Measurements from ENCODE around the gene GALNT10. TPM values are rescaled to one million over a fixed set of nuclear protein-coding genes. Genes with fewer than 3 reads are reported as not detected.

Gene GALNT10
- polyA plus RNA-seq, 1 donor (not counting 4 experiments of a cell fraction or from before 2014, with no cell fraction given) = 17.9 TPM

- H2AFZ ChIP-seq (ENCODE audit: control insufficient read depth, low read length) = no peak overlapping the region
- no peaks in the 10 kb centered on the region for H3K9me3 ChIP-seq (ENCODE audit: control insufficient read depth, low read depth, low read length)
- TF ChIP-seq CTCF (optimal IDR thresholded peaks at IDR 0.05 in 1 of 3, IDR thresholded peaks at IDR 0.05 in 1 of 3, conservative IDR thresholded peaks at IDR 0.05 in 1 of 3; ENCODE audit: extremely low read depth in 1 of 3, insufficient read depth in 2 of 3, low read length in 3 of 3) (no peak), EZH2 (IDR thresholded peaks at IDR 0.05; ENCODE audit: low read length) (no peak)
- DNase-seq (ENCODE audit: low read depth, low spot score) (no peak), FAIRE-seq (no peak)
- H3K79me2 ChIP-seq (ENCODE audit: control insufficient read depth, insufficient read depth, low read length) = no peaks in the 10 kb centered on the region
- no peaks in the 10 kb centered on the region for H3K27me3 ChIP-seq (ENCODE audit: control insufficient read depth, extremely low read depth, insufficient read depth, low read length)
- no peak overlapping the region for H3K27ac ChIP-seq (ENCODE audit: control insufficient read depth, insufficient read depth, low read length)
- H3K4me3 ChIP-seq (ENCODE audit: control insufficient read depth in 2 of 3, extremely low read depth in 1 of 3, insufficient read depth in 2 of 3, low read depth in 1 of 3, low read length in 3 of 3) = no peak overlapping the region
- dilution Hi-C loops (cut with MboI; ENCODE audit: extremely low pct_ligation_motif_present, low sequenced_read_pairs) = no loop called here
- no peak overlapping the region for H3K4me2 ChIP-seq (ENCODE audit: control insufficient read depth, extremely low read depth, insufficient read depth, low read depth, low read length)
- H3K36me3 ChIP-seq (ENCODE audit: control insufficient read depth in 2 of 2, extremely low read depth in 1 of 2, insufficient read depth in 2 of 2, low read length in 2 of 2) = peaks cover 0 to 3% of the 10 kb centered on the region in 2 experiments
- H3K4me1 ChIP-seq (ENCODE audit: control insufficient read depth, extremely low read depth, insufficient read depth, low read length) = no peaks in the 10 kb centered on the region
- H3K9ac ChIP-seq (ENCODE audit: control insufficient read depth, extremely low read depth, insufficient read depth, low read length) = no peak overlapping the region
- H4K20me1 ChIP-seq (ENCODE audit: control insufficient read depth, extremely low read depth, insufficient read depth, low read length) = no peaks in the 10 kb centered on the region
- no peaks in the 10 kb centered on the region for H3K9me1 ChIP-seq (ENCODE audit: control insufficient read depth, extremely low read depth, insufficient read depth, low read length)
Measured at GRCh38 chr5:154377754-154378533, 187.4 kb downstream of the GALNT10 start.

- DNase-seq (ENCODE audit: low read depth, low spot score) = no peak
- no peak overlapping the region for H3K27ac ChIP-seq (ENCODE audit: control insufficient read depth, insufficient read depth, low read length)
- no peak overlapping the region for H2AFZ ChIP-seq (ENCODE audit: control insufficient read depth, low read length)
- H3K79me2 ChIP-seq (ENCODE audit: control insufficient read depth, insufficient read depth, low read length) = no peaks in the 10 kb centered on the region
- H3K4me3 ChIP-seq (ENCODE audit: control insufficient read depth in 2 of 3, extremely low read depth in 1 of 3, insufficient read depth in 2 of 3, low read depth in 1 of 3, low read length in 3 of 3) = no peak overlapping the region
- peaks cover 0 to 3% of the 10 kb centered on the region in 2 experiments for H3K36me3 ChIP-seq (ENCODE audit: control insufficient read depth in 2 of 2, extremely low read depth in 1 of 2, insufficient read depth in 2 of 2, low read length in 2 of 2)
- no peaks in the 10 kb centered on the region for H4K20me1 ChIP-seq (ENCODE audit: control insufficient read depth, extremely low read depth, insufficient read depth, low read length)
- no peaks in the 10 kb centered on the region for H3K9me1 ChIP-seq (ENCODE audit: control insufficient read depth, extremely low read depth, insufficient read depth, low read length)
- dilution Hi-C loops (cut with MboI; ENCODE audit: extremely low pct_ligation_motif_present, low sequenced_read_pairs) = no loop called here
- no peak overlapping the region for H3K4me2 ChIP-seq (ENCODE audit: control insufficient read depth, extremely low read depth, insufficient read depth, low read depth, low read length)
- H3K4me1 ChIP-seq (ENCODE audit: control insufficient read depth, extremely low read depth, insufficient read depth, low read length) = no peaks in the 10 kb centered on the region
- no peaks in the 10 kb centered on the region for H3K9me3 ChIP-seq (ENCODE audit: control insufficient read depth, low read depth, low read length)
- FAIRE-seq = no peak
- H3K27me3 ChIP-seq (ENCODE audit: control insufficient read depth, extremely low read depth, insufficient read depth, low read length) = no peaks in the 10 kb centered on the region
- TF ChIP-seq CTCF (optimal IDR thresholded peaks at IDR 0.05 in 1 of 3, IDR thresholded peaks at IDR 0.05 in 1 of 3, conservative IDR thresholded peaks at IDR 0.05 in 1 of 3; ENCODE audit: extremely low read depth in 1 of 3, insufficient read depth in 2 of 3, low read length in 3 of 3) (no peak), EZH2 (IDR thresholded peaks at IDR 0.05; ENCODE audit: low read length) (no peak)
- no peak overlapping the region for H3K9ac ChIP-seq (ENCODE audit: control insufficient read depth, extremely low read depth, insufficient read depth, low read length)
Measured at GRCh38 chr5:154380263-154380662, 189.7 kb downstream of the GALNT10 start.

All from keratinocyte (primary cell).